HepG2 (cell line): ENCODE data around the gene ETV6. TPM values are rescaled to one million over a fixed set of nuclear protein-coding genes. Genes with fewer than 3 reads are reported as not detected.

Experiments
- AHR ChIP-seq: IDR thresholded peaks from 2 replicates; pipeline ENCODE4 v1.6.1; 2018; ENCODE audit warnings: missing genetic modification reagents, missing compliant biosample characterization
- ARID2 ChIP-seq: sonication (generic); formaldehyde crosslinking; IDR thresholded peaks from 2 replicates; pipeline ENCODE4 v1.8.1; 2022; ENCODE audit warnings: mild to moderate bottlenecking, missing genetic modification reagents, borderline replicate concordance
- ARNT2 ChIP-seq: sonication (generic); formaldehyde crosslinking; IDR thresholded peaks from 2 replicates; pipeline ENCODE4 v1.8.0; 2022; ENCODE audit warnings: mild to moderate bottlenecking, low read depth, missing genetic modification reagents, moderate library complexity
- FOXC1 ChIP-seq: sonication (generic); formaldehyde crosslinking; IDR thresholded peaks from 2 replicates; pipeline ENCODE4 v1.8.0; 2022; ENCODE audit warnings: mild to moderate bottlenecking, missing genetic modification reagents, borderline replicate concordance
- GTF2F1 ChIP-seq: fragments of 150-350 bp; IDR thresholded peaks from 2 replicates; pipeline ENCODE4 v1.6.1; 2014; ENCODE audit warnings: low read length
- HDAC1 ChIP-seq: sonication (generic); formaldehyde crosslinking; IDR thresholded peaks from 2 replicates; pipeline ENCODE4 v1.5.1; 2020; ENCODE audit warnings: mild to moderate bottlenecking, missing genetic modification reagents
- HMG20A ChIP-seq: IDR thresholded peaks from 2 replicates; pipeline ENCODE4 v1.6.1; 2016; ENCODE audit warnings: borderline replicate concordance
- HNF1B ChIP-seq: sonication (generic); formaldehyde crosslinking; IDR thresholded peaks from 2 replicates; pipeline ENCODE4 v1.5.1; 2020; ENCODE audit warnings: mild to moderate bottlenecking, moderate library complexity, missing genetic modification reagents
- HOXA3 ChIP-seq: sonication (generic); formaldehyde crosslinking; IDR thresholded peaks from 2 replicates; pipeline ENCODE4 v1.5.0; 2020; ENCODE audit warnings: missing genetic modification reagents
- MTA3 ChIP-seq: sonication (generic); formaldehyde crosslinking; IDR thresholded peaks from 2 replicates; pipeline ENCODE4 v1.4.0; 2020; ENCODE audit warnings: missing genetic modification reagents
- PHF8 ChIP-seq: sonication (generic); formaldehyde crosslinking; IDR thresholded peaks from 2 replicates; pipeline ENCODE4 v1.5.0; 2020; ENCODE audit warnings: missing genetic modification reagents
- POLR2G ChIP-seq: fragments of 200-400 bp; formaldehyde crosslinking; IDR thresholded peaks from 2 replicates; pipeline ENCODE4 v1.6.1; 2018; ENCODE audit warnings: mild to moderate bottlenecking, low read depth, low read length, moderate library complexity
- SP1 ChIP-seq, 2 experiments: fragments of 450-650 bp in 1 of 2; sonication (generic) in 1 of 2; formaldehyde crosslinking in 1 of 2; IDR thresholded peaks; 2 replicates each; pipeline versions ENCODE4 v1.4.0 to v1.6.1; 2016 to 2020; ENCODE audit warnings: missing genetic modification reagents in 1 of 2
- SRSF9 ChIP-seq: fragments of 200-400 bp; formaldehyde crosslinking; IDR thresholded peaks from 2 replicates; pipeline ENCODE4 v1.6.1; 2018; ENCODE audit warnings: borderline replicate concordance, mild to moderate bottlenecking, low read depth, low read length; ENCODE audit not compliant: insufficient read depth, poor library complexity, severe bottlenecking
- ZNF10 ChIP-seq: sonication (generic); formaldehyde crosslinking; IDR thresholded peaks from 2 replicates; pipeline ENCODE4 v1.4.0; 2020; ENCODE audit warnings: mild to moderate bottlenecking, low read depth, missing genetic modification reagents, borderline replicate concordance
- ZNF432 ChIP-seq: sonication (generic); formaldehyde crosslinking; IDR thresholded peaks from 2 replicates; pipeline ENCODE4 v1.5.0; 2020; ENCODE audit warnings: missing genetic modification reagents, mild to moderate bottlenecking, borderline replicate concordance
- ZNF496 ChIP-seq: sonication (generic); formaldehyde crosslinking; IDR thresholded peaks from 2 replicates; pipeline ENCODE4 v1.8.1; 2023; ENCODE audit warnings: mild to moderate bottlenecking, moderate library complexity, missing genetic modification reagents; ENCODE audit not compliant: insufficient replicate concordance
- ZNF510 ChIP-seq: sonication (generic); formaldehyde crosslinking; IDR thresholded peaks from 2 replicates; pipeline ENCODE4 v1.4.0; 2020; ENCODE audit warnings: low read depth, mild to moderate bottlenecking, missing genetic modification reagents
- ZNF552 ChIP-seq: sonication (generic); formaldehyde crosslinking; IDR thresholded peaks from 2 replicates; pipeline ENCODE4 v1.9.0; 2022; ENCODE audit warnings: missing genetic modification reagents, mild to moderate bottlenecking, borderline replicate concordance
- ZNF713 ChIP-seq: sonication (generic); formaldehyde crosslinking; IDR thresholded peaks from 2 replicates; pipeline ENCODE4 v1.4.0; 2020; ENCODE audit warnings: mild to moderate bottlenecking, missing genetic modification reagents
- ZNF737 ChIP-seq: sonication (generic); formaldehyde crosslinking; IDR thresholded peaks from 2 replicates; pipeline ENCODE4 v1.5.0; 2020; ENCODE audit warnings: missing genetic modification reagents, mild to moderate bottlenecking, borderline replicate concordance
- ZNF788 ChIP-seq: sonication (generic); formaldehyde crosslinking; IDR thresholded peaks from 2 replicates; pipeline ENCODE4 v1.5.0; 2020; ENCODE audit warnings: mild to moderate bottlenecking, missing genetic modification reagents, borderline replicate concordance
- ZSCAN5A ChIP-seq: sonication (generic); formaldehyde crosslinking; IDR thresholded peaks from 2 replicates; pipeline ENCODE4 v1.8.0; 2022; ENCODE audit warnings: mild to moderate bottlenecking, missing genetic modification reagents, borderline replicate concordance
- polyA plus RNA-seq, 8 experiments: library from polyadenylated mRNA; depleted of rRNA in 3 of 8; stranded (reverse) in 7 of 8; unstranded in 1 of 8; fragments of >200 nt; fragmentation: Illumina TruSeq in 4 of 8; extraction: Trizol in 4 of 8; gene quantifications; 2 replicates each; pipeline versions ENCODE4 v1.2.1 to v1.2.3, GENCODE V29; 2011 to 2016; ENCODE audit warnings: low read depth in 4 of 8, missing spikeins in 1 of 8, mixed read lengths in 1 of 8; ENCODE audit not compliant: insufficient read depth in 1 of 8
- total RNA-seq, 5 experiments: library from RNA; depleted of rRNA; stranded (reverse); fragments of >200 nt; fragmentation: Illumina TruSeq; extraction: Trizol; gene quantifications; 2 replicates each; pipeline ENCODE4 v1.2.3, GENCODE V29; 2016; ENCODE audit warnings: low read depth in 1 of 5
- TF ChIP-seq, protein P1 (sequence below): sonication (generic); formaldehyde crosslinking; conservative IDR thresholded peaks from 2 replicates; pipeline ENCODE4 v1.4.0; 2020; ENCODE audit warnings: missing genetic modification reagents
- TF ChIP-seq, protein P2 (sequence below): sonication (generic); formaldehyde crosslinking; IDR thresholded peaks from 2 replicates; pipeline ENCODE4 v1.8.0; 2022; ENCODE audit warnings: mild to moderate bottlenecking, missing genetic modification reagents

The ETV6 gene
- total and polyA plus RNA-seq, 2 of the 13 experiments (the other 11 are each of a cell fraction or from before 2014, with no cell fraction given): 2.2 to 3.0 TPM

DNA sequence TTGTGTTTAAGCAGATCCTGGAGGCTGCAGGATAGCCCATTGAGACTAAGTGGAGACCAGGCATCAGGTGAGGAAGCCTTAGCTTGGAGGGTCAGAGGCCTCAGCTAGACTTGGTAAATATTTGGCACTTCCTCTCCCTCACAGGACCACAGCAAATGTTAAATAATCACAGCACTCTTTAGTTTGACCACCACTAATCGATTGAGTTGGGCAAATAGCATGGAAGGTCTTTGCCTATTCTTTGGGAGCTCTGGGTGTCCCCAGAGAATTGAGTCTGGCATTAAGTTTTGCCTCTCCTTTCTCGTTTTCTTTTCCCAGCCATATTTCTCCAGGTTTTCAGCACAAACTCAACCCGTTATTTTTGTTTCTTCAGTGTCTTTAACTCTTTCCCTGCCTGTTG lies 61.4 kb downstream of the ETV6 start (continued):
- TF ChIP-seq, protein P1, sequence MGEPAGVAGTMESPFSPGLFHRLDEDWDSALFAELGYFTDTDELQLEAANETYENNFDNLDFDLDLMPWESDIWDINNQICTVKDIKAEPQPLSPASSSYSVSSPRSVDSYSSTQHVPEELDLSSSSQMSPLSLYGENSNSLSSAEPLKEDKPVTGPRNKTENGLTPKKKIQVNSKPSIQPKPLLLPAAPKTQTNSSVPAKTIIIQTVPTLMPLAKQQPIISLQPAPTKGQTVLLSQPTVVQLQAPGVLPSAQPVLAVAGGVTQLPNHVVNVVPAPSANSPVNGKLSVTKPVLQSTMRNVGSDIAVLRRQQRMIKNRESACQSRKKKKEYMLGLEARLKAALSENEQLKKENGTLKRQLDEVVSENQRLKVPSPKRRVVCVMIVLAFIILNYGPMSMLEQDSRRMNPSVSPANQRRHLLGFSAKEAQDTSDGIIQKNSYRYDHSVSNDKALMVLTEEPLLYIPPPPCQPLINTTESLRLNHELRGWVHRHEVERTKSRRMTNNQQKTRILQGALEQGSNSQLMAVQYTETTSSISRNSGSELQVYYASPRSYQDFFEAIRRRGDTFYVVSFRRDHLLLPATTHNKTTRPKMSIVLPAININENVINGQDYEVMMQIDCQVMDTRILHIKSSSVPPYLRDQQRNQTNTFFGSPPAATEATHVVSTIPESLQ (CRISPR knock-in tag): no peak
- no peak for TF ChIP-seq AHR
- TF ChIP-seq HDAC1: peak; percentile 58; the same call in 1 of the 2 replicates
- TF ChIP-seq ZNF510 (CRISPR knock-in tag): no peak
- no peak for TF ChIP-seq POLR2G
- TF ChIP-seq ZNF737 (CRISPR knock-in tag): no peak
- TF ChIP-seq SP1 (IDR thresholded peaks at IDR 0.05): no peak
- TF ChIP-seq SP1 (CRISPR knock-in tag; IDR thresholded peaks at IDR 0.05): no peak
- TF ChIP-seq, protein P2, sequence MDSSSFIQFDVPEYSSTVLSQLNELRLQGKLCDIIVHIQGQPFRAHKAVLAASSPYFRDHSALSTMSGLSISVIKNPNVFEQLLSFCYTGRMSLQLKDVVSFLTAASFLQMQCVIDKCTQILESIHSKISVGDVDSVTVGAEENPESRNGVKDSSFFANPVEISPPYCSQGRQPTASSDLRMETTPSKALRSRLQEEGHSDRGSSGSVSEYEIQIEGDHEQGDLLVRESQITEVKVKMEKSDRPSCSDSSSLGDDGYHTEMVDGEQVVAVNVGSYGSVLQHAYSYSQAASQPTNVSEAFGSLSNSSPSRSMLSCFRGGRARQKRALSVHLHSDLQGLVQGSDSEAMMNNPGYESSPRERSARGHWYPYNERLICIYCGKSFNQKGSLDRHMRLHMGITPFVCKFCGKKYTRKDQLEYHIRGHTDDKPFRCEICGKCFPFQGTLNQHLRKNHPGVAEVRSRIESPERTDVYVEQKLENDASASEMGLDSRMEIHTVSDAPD (CRISPR knock-in tag): peak; percentile 87
- no peak for TF ChIP-seq ARNT2 (CRISPR knock-in tag)
- TF ChIP-seq ARID2 (CRISPR knock-in tag): no peak
- peak; percentile 45; the same call in 1 of the 2 replicates for TF ChIP-seq HMG20A (CRISPR knock-in tag)
- TF ChIP-seq ZNF788: no peak
- TF ChIP-seq MTA3 (CRISPR knock-in tag): no peak
- no peak for TF ChIP-seq ZNF432 (CRISPR knock-in tag)
- TF ChIP-seq ZNF496 (CRISPR knock-in tag): no peak
- no peak for TF ChIP-seq ZSCAN5A (CRISPR knock-in tag)
- no peak for TF ChIP-seq PHF8 (CRISPR knock-in tag)
- TF ChIP-seq HNF1B (CRISPR knock-in tag): no peak
- no peak for TF ChIP-seq ZNF10 (CRISPR knock-in tag)
- TF ChIP-seq GTF2F1: no peak
- TF ChIP-seq FOXC1 (CRISPR knock-in tag): no peak
- TF ChIP-seq ZNF552: no peak
- no peak for TF ChIP-seq ZNF713 (CRISPR knock-in tag)
- no peak for TF ChIP-seq SRSF9
- TF ChIP-seq HOXA3 (CRISPR knock-in tag): peak; percentile 61
